C4-2B (cell line): ENCODE measurements around the gene NFIA.

Experiments
- H3K27ac ChIP-seq: fragments of 450-650 bp; 2 replicates; pipeline ENCODE4 v1.5.1; 2017
- CTCF ChIP-seq: fragments of 450-650 bp; conservative IDR thresholded peaks from 2 replicates; pipeline ENCODE4 v1.5.1; 2017; ENCODE audit warnings: mild to moderate bottlenecking
- ZFX ChIP-seq: fragments of 450-650 bp; IDR thresholded peaks from 2 replicates; pipeline ENCODE4 v1.6.1; 2017

Gene NFIA

GRCh38 chr1:61433646-61434045, 351.3 kb downstream of the NFIA start:
- TF ChIP-seq CTCF (no peak), ZFX (no peak)
- no peak overlapping the region for H3K27ac ChIP-seq

- TF ChIP-seq CTCF (no peak), ZFX (no peak)
- no peak overlapping the region for H3K27ac ChIP-seq
These were observed 351.9 kb downstream of the NFIA start for GRCh38 chr1:61434276-61434675.

GRCh38 chr1:61435226-61435625, 352.9 kb downstream of the NFIA start:
- TF ChIP-seq ZFX (no peak), CTCF (no peak)

GRCh38 chr1:61436016-61436415, 353.7 kb downstream of the NFIA start:
- no peak overlapping the region for H3K27ac ChIP-seq
- TF ChIP-seq ZFX (no peak), CTCF (peak; percentile 5; the same call in 1 of the 2 replicates)

More at GRCh38 chr1:61435226-61435625, 352.9 kb downstream of the NFIA start:
- no peak overlapping the region for H3K27ac ChIP-seq

- H3K27ac ChIP-seq: no peak overlapping the region
- TF ChIP-seq ZFX (no peak), CTCF (no peak)
These were observed 354.2 kb downstream of the NFIA start for GRCh38 chr1:61436491-61437120.

- no peak overlapping the region for H3K27ac ChIP-seq
- no peak for TF ChIP-seq ZFX
These were observed 356.9 kb downstream of the NFIA start for GRCh38 chr1:61439234-61439633.

GRCh38 chr1:61441723-61442262, 359.4 kb downstream of the NFIA start:
- TF ChIP-seq CTCF (no peak), ZFX (no peak)
- no peak overlapping the region for H3K27ac ChIP-seq

GRCh38 chr1:61442544-61442943, 360.2 kb downstream of the NFIA start:
- TF ChIP-seq ZFX (no peak), CTCF (no peak)
- H3K27ac ChIP-seq: no peak overlapping the region
